HL-60 (cell line): ENCODE data around the gene DRC3.

Experiments used
- DNase-seq, 2 experiments: peaks; one replicate each; pipeline ENCODE4 v3.0.0-alpha.2; 2010 to 2020; ENCODE audit warnings: low read depth in 1 of 2, low spot score in 1 of 2
- H3K27ac ChIP-seq: fragments of 250-450 bp; sonication (Bioruptor Pico); replicated peaks from 2 replicates; pipeline ENCODE4 v1.5.1; 2020; ENCODE audit warnings: mild to moderate bottlenecking, moderate library complexity
- H3K27me3 ChIP-seq: fragments of 250-450 bp; sonication (Bioruptor Pico); 2 replicates; pipeline ENCODE4 v1.5.1; 2021; ENCODE audit warnings: mild to moderate bottlenecking, moderate library complexity; ENCODE audit not compliant: insufficient read depth, poor library complexity, severe bottlenecking
- H3K4me3 ChIP-seq: replicated peaks from 2 replicates; pipeline ENCODE4 v1.5.1; 2011; ENCODE audit warnings: mild to moderate bottlenecking, control low read depth, low read length; ENCODE audit not compliant: insufficient read depth
- CTCF ChIP-seq: IDR thresholded peaks from one replicate; pipeline ENCODE4 v1.5.1; 2011; ENCODE audit warnings: low read length, control low read depth, inconsistent platforms; ENCODE audit not compliant: insufficient read depth
- GABPA ChIP-seq: IDR thresholded peaks from 2 replicates; pipeline ENCODE4 v1.6.1; 2012; ENCODE audit warnings: low read depth
- POLR2AphosphoS5 ChIP-seq: IDR thresholded peaks from 2 replicates; pipeline ENCODE4 v1.6.1; 2012; ENCODE audit warnings: low read depth
- REST ChIP-seq: IDR thresholded peaks from 2 replicates; pipeline ENCODE4 v1.6.1; 2012; ENCODE audit warnings: low read depth; ENCODE audit not compliant: insufficient replicate concordance
- SPI1 ChIP-seq: IDR thresholded peaks from 2 replicates; pipeline ENCODE4 v1.6.1; 2012; ENCODE audit warnings: low read depth, mild to moderate bottlenecking, borderline replicate concordance
- long read RNA-seq: library from polyadenylated mRNA; unstranded; transcript quantifications from one replicate; pipeline ENCODE4 v2.0.0, GENCODE V29; 2020

DRC3 gene
- long read RNA-seq, partial matches to known transcripts: 0 of 4 reads
- long read RNA-seq, other reads (novel, unspliced or antisense): 4 of 4 reads

GRCh38 chr17:17972126-17972951 is at the start of gene DRC3, which contains the start of gene TOM1L2:
Gene DRC3 (plus strand): TSS chr17:17972862. CDS start chr17:17977599, 4,737 bp downstream.
Gene TOM1L2 (minus strand): TSS chr17:17972400. CDS start chr17:17972313, 87 bp downstream.
- TF ChIP-seq SPI1 (peak; percentile 56), REST (no peak), GABPA (peak; percentile 51), CTCF (no peak)

GRCh38 chr17:17924131-17924856 is 48.4 kb upstream of the DRC3 start:
- no peak overlapping the region for H3K4me3 ChIP-seq
- DNase-seq: no peak
- TF ChIP-seq REST (no peak), CTCF (no peak)
- no peak overlapping the region for H3K27ac ChIP-seq
- no peaks in the 10 kb centered on the region for H3K27me3 ChIP-seq

More at GRCh38 chr17:17972126-17972951, at the start of gene DRC3, which contains the start of gene TOM1L2:
- H3K4me3 ChIP-seq: peak within 1 kb of the TSS; percentile 67
- no peaks in the 10 kb centered on the region for H3K27me3 ChIP-seq
- DNase-seq: peak; percentile 93 to 98
- peak within 1 kb of the TSS; percentile 65 for H3K27ac ChIP-seq

- no peak overlapping the region for H3K4me3 ChIP-seq
- H3K27me3 ChIP-seq: no peaks in the 10 kb centered on the region
- no peak overlapping the region for H3K27ac ChIP-seq
- no peak for TF ChIP-seq REST
- no peak for TF ChIP-seq GABPA
- no peak for TF ChIP-seq CTCF
- no peak for TF ChIP-seq SPI1
- no peak for TF ChIP-seq POLR2AphosphoS5
- peak in 1 of 2 experiments; percentile 41 for DNase-seq
These were observed 47.8 kb upstream of the DRC3 start for GRCh38 chr17:17924857-17925250.
